ENCODE data around the gene LRRC66.
A peak's percentile ranks its signal among the peaks of the same experiment; 100 is the strongest.

Gene LRRC66, protein sequence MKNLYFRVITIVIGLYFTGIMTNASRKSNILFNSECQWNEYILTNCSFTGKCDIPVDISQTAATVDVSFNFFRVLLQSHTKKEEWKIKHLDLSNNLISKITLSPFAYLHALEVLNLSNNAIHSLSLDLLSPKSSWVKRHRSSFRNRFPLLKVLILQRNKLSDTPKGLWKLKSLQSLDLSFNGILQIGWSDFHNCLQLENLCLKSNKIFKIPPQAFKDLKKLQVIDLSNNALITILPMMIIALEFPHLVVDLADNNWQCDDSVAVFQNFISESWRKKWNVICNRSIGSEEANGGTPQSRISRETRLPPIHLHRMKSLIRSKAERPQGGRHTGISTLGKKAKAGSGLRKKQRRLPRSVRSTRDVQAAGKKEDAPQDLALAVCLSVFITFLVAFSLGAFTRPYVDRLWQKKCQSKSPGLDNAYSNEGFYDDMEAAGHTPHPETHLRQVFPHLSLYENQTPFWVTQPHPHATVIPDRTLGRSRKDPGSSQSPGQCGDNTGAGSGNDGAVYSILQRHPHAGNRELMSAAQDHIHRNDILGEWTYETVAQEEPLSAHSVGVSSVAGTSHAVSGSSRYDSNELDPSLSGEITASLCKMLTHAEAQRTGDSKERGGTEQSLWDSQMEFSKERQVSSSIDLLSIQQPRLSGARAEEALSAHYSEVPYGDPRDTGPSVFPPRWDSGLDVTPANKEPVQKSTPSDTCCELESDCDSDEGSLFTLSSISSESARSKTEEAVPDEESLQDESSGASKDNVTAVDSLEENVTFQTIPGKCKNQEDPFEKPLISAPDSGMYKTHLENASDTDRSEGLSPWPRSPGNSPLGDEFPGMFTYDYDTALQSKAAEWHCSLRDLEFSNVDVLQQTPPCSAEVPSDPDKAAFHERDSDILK

DNA sequence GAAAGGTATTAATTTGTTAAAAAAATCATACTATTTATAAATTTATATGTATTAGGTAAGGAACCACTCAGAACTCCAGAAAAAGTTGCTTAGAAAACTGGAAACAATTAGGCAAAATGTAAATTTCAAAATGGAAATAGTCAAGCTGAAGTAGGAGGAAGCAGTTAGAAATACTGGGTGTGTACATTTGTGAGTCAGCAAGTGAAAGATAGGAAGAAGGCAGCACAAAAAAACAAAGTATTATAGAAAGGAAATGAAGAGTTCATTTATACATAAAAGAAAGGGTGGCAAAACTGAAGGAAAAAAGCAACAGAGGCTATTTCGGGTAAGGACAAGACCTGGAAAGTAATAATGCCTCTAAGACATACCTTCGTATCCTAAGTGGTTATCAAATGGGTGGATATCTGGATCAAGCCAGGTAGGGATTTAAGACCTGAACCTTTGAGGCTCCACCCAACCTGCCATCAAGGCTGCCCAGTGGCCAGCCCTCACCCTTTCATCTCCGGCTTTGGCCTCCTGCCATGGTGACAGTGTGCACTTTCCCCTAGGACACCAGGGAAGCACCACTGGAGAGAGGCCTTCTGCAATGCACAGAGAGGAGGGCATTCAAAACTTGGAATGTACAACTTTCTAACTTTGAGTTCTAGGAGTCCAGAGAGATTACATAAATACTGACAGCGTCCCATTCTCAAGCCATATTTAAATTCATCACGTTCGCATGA, at the start of gene LRRC66:
LRRC66 (minus strand) TSS at position 428 of the 722 bp plus-strand sequence. CDS start 2,750 bp downstream, outside the sequence.
- DNase-seq (ENCODE audit: low read depth), result peak; percentile 26
- TF ChIP-seq, protein P1, sequence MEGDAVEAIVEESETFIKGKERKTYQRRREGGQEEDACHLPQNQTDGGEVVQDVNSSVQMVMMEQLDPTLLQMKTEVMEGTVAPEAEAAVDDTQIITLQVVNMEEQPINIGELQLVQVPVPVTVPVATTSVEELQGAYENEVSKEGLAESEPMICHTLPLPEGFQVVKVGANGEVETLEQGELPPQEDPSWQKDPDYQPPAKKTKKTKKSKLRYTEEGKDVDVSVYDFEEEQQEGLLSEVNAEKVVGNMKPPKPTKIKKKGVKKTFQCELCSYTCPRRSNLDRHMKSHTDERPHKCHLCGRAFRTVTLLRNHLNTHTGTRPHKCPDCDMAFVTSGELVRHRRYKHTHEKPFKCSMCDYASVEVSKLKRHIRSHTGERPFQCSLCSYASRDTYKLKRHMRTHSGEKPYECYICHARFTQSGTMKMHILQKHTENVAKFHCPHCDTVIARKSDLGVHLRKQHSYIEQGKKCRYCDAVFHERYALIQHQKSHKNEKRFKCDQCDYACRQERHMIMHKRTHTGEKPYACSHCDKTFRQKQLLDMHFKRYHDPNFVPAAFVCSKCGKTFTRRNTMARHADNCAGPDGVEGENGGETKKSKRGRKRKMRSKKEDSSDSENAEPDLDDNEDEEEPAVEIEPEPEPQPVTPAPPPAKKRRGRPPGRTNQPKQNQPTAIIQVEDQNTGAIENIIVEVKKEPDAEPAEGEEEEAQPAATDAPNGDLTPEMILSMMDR (IDR thresholded peaks at IDR 0.05; ENCODE audit: low read length, missing control alignments), result no peak

DNA sequence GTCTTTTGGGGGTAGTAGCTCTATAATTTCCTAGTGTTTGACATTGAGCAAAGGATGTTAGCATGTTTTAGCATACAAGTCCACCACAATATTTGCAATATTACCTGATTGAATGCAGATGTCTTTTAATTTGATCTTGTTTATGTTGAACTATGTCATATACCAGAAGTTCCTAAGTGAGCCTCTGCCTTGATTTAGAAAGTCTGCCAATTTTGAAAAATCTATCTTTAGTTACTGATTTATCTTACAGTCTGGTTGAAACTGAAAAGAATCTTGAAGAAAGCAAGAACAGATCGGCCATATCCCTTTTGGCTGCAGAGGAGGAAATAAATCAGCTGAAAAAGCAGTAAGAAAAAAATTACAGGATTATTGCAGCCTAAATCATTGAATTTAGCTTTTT, 49.4 kb upstream of the LRRC66 start:
- TF ChIP-seq, protein P1 (IDR thresholded peaks at IDR 0.05; ENCODE audit: low read length, missing control alignments), result no peak
- no peak for DNase-seq (ENCODE audit: low read depth)
- no peak overlapping the region for H3K4me3 ChIP-seq (replicated peaks; ENCODE audit: low read depth, low read length)

More for the DNA sequence above, at the start of gene LRRC66:
- no peak within 1 kb of the TSS for H3K4me3 ChIP-seq (replicated peaks; ENCODE audit: low read depth, low read length)

DNA sequence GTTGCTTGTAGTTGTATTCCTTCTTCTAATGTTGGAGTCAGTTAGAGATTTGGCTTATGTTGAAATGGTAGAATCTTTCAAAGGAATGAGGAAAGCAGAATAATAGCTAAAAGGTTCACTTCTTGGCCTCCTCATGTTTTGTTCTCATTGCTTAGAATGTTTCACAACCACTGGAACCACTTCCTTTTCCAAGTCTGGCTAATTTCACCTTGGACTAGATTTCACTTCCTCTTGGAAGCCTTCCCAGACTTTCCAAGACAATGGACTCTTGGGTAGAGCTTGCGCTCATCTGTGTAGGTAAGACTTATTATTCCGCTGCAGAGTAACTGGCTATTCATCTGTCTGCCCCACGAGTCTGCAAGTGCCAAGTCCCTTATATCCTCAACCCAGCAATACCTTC, 39.2 kb upstream of the LRRC66 start:
- H3K4me3 ChIP-seq (replicated peaks; ENCODE audit: low read depth, low read length), result no peak overlapping the region
- TF ChIP-seq, protein P1 (IDR thresholded peaks at IDR 0.05; ENCODE audit: low read length, missing control alignments), result no peak
- peak; percentile 97 for DNase-seq (ENCODE audit: low read depth)

DNA sequence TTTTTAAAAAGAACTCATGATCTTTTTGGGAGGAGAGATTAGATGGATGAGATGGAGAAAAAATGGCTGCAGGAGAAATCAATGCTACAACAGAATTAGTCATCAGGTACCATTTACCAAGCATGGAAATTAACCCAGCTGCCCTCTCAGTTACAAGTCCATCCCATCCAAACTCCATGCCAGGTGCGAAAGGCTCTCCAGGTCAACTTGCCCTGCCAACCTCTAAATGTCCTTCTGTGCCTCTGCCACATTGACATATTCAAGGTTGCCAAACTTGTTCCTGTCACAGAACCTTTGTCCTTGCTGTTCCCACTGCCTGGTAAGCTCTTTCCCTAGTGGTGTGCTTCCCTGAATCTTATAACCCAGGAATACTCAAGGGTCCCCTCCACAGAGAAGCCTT, 38.1 kb upstream of the LRRC66 start:
- TF ChIP-seq, protein P1 (IDR thresholded peaks at IDR 0.05; ENCODE audit: low read length, missing control alignments), result no peak
- DNase-seq (ENCODE audit: low read depth), result peak; percentile 4
- H3K4me3 ChIP-seq (replicated peaks; ENCODE audit: low read depth, low read length), result no peak overlapping the region

DNA sequence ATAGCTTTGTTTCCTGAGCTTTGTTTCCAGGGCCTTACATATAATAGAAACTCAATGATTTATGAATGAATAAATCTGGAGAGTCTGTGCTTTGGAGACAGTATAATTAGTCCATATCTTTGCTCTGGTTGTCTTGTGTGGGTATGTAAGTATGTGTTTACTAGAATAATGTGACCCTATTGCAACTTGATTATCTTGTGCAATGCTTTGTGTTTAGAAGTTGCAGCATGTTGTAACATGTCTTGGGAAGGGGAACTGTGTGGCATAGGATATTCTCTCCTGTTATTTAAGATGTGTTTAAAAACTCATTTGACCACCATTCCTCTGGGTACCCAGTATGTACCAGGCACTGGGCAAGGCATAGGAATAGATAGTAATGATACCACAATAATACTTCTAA, 37.0 kb upstream of the LRRC66 start:
- peak; percentile 41 for DNase-seq (ENCODE audit: low read depth)
- H3K4me3 ChIP-seq (replicated peaks; ENCODE audit: low read depth, low read length), result no peak overlapping the region
- TF ChIP-seq, protein P1 (IDR thresholded peaks at IDR 0.05; ENCODE audit: low read length, missing control alignments), result no peak

DNA sequence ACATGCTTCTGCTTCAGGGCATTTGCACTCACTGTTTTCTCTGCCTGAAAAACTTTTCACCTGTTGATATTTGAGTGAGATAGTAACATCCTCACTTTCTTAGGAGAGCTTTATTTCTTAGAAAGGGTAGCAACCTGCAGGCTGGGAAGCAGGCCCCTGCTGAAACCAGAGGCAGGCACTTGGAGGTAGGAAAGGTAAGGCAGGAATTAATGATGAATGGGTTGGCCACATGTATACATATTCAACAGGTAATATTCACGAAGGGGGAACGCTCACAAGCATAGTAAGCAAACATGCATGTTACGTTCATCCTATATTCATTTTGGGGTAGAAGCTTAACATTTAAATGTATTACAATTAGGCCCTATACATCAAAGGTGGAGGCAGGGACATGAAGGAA, 34.1 kb upstream of the LRRC66 start:
- H3K4me3 ChIP-seq (replicated peaks; ENCODE audit: low read depth, low read length), result no peak overlapping the region
- no peak for DNase-seq (ENCODE audit: low read depth)
- TF ChIP-seq, protein P1 (IDR thresholded peaks at IDR 0.05; ENCODE audit: low read length, missing control alignments), result no peak
